ENCODE data around the gene SPG7. TPM values are rescaled to one million over a fixed set of nuclear protein-coding genes. Genes with fewer than 3 reads are reported as not detected.

Gene SPG7
- total and polyA plus RNA-seq, 9 of the 15 experiments (the other 6 are each of a cell fraction or from before 2014, with no cell fraction given) = 5.8 to 89.1 (median 49.4) TPM

GRCh38 chr16:89582614-89583196 lies 74.5 kb downstream of the SPG7 start (continued):
- TF ChIP-seq HMBOX1 (IDR thresholded peaks at IDR 0.05) (no peak), ZNF140 (CRISPR knock-in tag; IDR thresholded peaks at IDR 0.05) (no peak), ZNF318 (IDR thresholded peaks at IDR 0.05; ENCODE audit: borderline replicate concordance in 1 of 2, low read depth in 1 of 2) (no peak), HDAC3 (IDR thresholded peaks at IDR 0.05; ENCODE audit: borderline replicate concordance, partially characterized antibody) (no peak), MIER1 (IDR thresholded peaks at IDR 0.05; ENCODE audit: low read depth) (no peak), GTF2A2 (tag; IDR thresholded peaks at IDR 0.05) (no peak), ID3 (CRISPR knock-in tag; IDR thresholded peaks at IDR 0.05) (no peak), ID3 (tag; IDR thresholded peaks at IDR 0.05) (no peak), TAL1 (IDR thresholded peaks at IDR 0.05) (no peak)
